Measurements from ENCODE around the gene SNCG. TPM values are rescaled to one million over a fixed set of nuclear protein-coding genes. Genes with fewer than 3 reads are reported as not detected.

Gene SNCG
- total RNA-seq, result 53.1 and 60.4 TPM in 2 replicates

DNA sequence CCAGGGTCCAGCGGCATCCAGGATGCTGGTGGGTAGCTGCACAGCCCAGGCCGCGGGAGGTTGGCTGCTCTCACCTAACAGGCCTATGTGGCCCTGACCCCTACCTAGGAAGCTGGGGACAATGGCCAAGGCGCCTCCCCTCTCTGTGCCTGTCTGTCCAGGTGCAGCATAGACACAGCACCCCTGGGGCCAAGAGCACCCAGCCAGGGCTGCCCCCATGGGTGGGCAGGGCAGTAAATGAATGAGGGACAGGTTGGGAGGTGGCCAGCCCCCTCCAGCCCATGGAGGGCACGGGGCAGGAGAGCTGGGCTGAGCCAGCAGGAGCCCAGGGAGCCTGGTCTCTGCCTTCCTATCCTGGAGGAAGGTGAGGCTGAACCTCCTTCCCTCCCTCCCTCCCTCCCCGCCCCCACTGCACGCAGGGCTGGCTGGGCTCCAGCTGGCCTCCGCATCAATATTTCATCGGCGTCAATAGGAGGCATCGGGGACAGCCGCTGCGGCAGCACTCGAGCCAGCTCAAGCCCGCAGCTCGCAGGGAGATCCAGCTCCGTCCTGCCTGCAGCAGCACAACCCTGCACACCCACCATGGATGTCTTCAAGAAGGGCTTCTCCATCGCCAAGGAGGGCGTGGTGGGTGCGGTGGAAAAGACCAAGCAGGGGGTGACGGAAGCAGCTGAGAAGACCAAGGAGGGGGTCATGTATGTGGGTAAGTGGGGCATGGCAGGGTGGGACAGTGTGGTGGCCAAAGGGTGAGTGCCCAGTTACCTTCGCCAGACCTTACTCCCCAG lies at the start of gene SNCG:
Gene SNCG (plus strand): TSS at position 484 of the 785 bp plus-strand sequence. CDS start 99 bp downstream, at position 583.

DNA sequence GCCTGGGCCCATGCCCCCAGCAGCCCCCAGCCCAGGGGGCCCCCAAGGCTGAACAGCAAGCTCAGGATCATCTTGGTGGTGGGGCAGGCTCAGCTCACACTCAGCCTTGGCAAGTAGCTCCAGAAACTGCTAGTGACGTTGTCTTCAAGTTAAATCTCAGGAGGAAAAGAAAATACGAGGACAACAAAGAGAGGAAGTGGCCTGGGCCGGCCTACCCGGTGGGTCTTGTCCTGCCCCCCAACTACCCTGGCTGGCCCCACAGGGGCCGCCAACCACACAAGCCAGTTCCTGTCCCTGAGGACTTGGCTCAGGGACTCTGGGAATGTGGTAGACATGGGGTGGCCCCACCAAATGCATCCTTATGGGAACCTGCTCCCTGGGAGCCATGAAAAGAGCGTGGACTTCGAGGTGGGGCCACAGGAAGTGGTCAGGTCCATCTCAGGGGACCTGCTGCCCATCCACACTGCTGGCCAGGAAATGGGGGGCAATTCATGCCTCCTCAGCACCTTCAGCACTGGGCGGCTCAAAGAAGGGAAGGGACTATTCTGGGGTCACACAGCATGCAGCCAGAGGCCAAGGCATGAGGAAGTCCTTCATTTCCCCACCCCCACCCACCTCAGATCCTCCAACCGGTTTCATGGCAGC lies 806 bp upstream of the SNCG start, which contains the start of gene MMRN2:
Gene MMRN2 (minus strand): TSS at position 145 of the 645 bp plus-strand sequence. CDS start 74 bp downstream, at position 71.

GRCh38 chr10:86968271-86968993 lies 10.0 kb downstream of the SNCG start, which contains the start of gene ADIRF:
Gene ADIRF (plus strand): TSS chr10:86968482. CDS start chr10:86968545, 63 bp downstream.

Small RNA genes within 50 kb of the gene (small RNA-seq; reads per million reads assigned to genes)
- not detected for gene BMS1P3

Other genes with a start within 250 kb of the SNCG start
- 0.65 and 0.76 TPM in 2 replicates for gene BMPR1A, start 202.0 kb upstream of the SNCG start, total RNA-seq
- 262 and 371 TPM in 2 replicates for gene MMRN2, start 984 bp upstream of the SNCG start, total RNA-seq
- 10.0 and 11.4 TPM in 2 replicates for gene ADIRF, start 9.9 kb downstream of the SNCG start, total RNA-seq
- gene FAM25A, start 61.7 kb downstream of the SNCG start, total RNA-seq, result not detected in 2 replicates
- 144 and 166 TPM in 2 replicates for gene GLUD1, start 136.2 kb downstream of the SNCG start, total RNA-seq
- gene SHLD2, start 136.6 kb downstream of the SNCG start, total RNA-seq, result 25.2 and 30.5 TPM in 2 replicates

Measured in vein endothelial cell (primary cell).